HUES6 (cell line): ENCODE measurements around the gene TBC1D22A.

Experiments
- H3K27ac ChIP-seq: 2 replicates; pipeline ENCODE4 v1.7.0; 2013; ENCODE audit warnings: low read depth, mild to moderate bottlenecking, low read length, inconsistent platforms
- H3K27me3 ChIP-seq: 2 replicates; pipeline ENCODE4 v1.6.1; 2013; ENCODE audit warnings: low read length; ENCODE audit not compliant: control insufficient read depth, insufficient read depth
- H3K36me3 ChIP-seq: 2 replicates; pipeline ENCODE4 v1.6.1; 2013; ENCODE audit warnings: low read length; ENCODE audit not compliant: control insufficient read depth, insufficient read depth
- H3K4me1 ChIP-seq: 2 replicates; pipeline ENCODE4 v1.6.1; 2013; ENCODE audit warnings: low read length; ENCODE audit not compliant: control insufficient read depth, insufficient read depth
- H3K4me3 ChIP-seq: 2 replicates; pipeline ENCODE4 v1.5.1; 2013; ENCODE audit warnings: low read depth, low read length
- H3K9ac ChIP-seq: one replicate; pipeline ENCODE4 v1.6.1; 2013; ENCODE audit warnings: mild to moderate bottlenecking, low read length
- H3K9me3 ChIP-seq: 2 replicates; pipeline ENCODE4 v1.6.1; 2013; ENCODE audit warnings: low read depth, low read length; ENCODE audit not compliant: control insufficient read depth, insufficient read depth

Gene TBC1D22A

DNA sequence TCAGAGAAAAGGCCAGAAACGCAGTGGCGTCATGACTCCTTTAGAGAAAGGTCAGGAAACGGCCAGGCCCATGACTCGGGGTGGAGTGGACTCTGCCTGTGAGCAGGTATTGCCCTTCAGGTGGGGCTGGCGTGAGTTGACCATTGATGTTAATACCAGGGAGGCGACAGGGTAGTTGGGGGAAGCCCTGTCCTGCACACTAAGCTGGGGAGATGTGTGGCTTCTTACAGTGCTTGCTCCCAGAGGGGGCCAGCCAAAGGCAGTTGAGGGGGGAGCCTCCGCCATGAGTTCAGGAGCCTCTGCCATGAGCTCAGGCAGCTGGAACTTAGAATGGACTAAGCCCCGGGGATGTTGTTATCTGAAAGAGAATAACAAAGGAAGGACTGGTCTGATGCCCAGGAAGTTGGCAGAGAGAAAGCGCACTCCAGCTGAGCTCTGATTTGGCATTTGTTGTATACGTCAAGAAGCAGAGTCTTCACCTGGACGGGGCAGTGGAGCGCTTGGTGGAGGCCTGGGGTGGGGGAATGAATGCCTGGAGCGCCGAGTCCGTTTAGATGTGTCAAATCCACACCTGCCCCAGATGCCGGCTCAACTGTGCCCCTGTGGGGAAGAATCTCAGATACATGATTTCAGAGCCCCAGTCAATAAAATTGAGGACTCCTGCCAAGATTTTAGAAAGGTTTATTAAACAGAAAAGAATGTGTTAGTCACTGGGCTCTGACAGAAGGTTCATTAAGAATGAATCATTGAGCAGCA lies 222.5 kb downstream of the TBC1D22A start:
- Histone ChIP-seq H3K27ac (no peak overlapping the region), H3K9ac (no peak overlapping the region), H3K36me3 (no peaks in the 10 kb centered on the region), H3K4me3 (no peak overlapping the region), H3K9me3 (no peaks in the 10 kb centered on the region), H3K27me3 (no peaks in the 10 kb centered on the region), H3K4me1 (no peaks in the 10 kb centered on the region)

DNA sequence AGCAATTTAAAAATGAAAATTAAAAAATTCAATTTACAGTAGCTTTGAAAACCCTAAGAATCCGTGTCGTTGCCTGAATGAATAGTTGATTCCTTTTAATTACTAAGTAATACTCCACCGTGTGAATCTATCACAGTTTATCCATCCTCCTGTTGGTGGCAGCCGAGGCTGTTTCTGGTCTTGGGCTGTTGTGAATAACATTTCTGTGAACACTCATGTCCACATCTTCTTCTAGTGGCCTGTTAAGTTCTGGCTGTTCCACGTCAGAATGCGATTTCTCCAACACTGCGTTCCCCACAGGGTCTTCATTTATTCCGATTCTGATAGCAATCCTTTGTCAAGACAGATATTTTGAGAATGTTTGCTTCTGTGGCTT lies 223.0 kb downstream of the TBC1D22A start:
- no peak overlapping the region for H3K27ac ChIP-seq
- no peak overlapping the region for H3K9ac ChIP-seq
- no peaks in the 10 kb centered on the region for H3K27me3 ChIP-seq
- H3K4me1 ChIP-seq, result no peaks in the 10 kb centered on the region
- no peak overlapping the region for H3K4me3 ChIP-seq
- H3K36me3 ChIP-seq, result no peaks in the 10 kb centered on the region
- H3K9me3 ChIP-seq, result no peaks in the 10 kb centered on the region

DNA sequence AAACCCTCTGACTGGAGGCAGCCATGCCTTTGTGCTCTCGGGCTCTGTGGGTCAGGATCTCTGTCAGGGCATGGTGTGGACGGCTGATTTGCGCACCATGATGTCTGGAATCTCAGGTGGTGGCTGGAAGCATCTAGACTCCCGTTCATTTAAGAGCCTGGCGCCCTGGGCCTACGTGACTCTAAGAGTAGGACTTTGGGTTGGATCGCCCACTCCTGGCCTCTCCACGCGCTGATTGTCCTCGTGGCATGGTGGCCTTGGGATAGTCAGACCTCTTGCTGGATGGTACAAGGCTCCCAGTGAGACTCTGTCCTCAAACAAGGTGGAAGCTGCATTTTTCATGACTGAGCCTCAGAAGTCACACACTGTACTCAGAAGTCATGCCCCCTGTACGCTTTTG lies 224.3 kb downstream of the TBC1D22A start:
- no peaks in the 10 kb centered on the region for H3K9me3 ChIP-seq
- H3K27me3 ChIP-seq, result no peaks in the 10 kb centered on the region
- no peaks in the 10 kb centered on the region for H3K36me3 ChIP-seq
- H3K9ac ChIP-seq, result no peak overlapping the region
- no peaks in the 10 kb centered on the region for H3K4me1 ChIP-seq
- no peak overlapping the region for H3K4me3 ChIP-seq
- H3K27ac ChIP-seq, result no peak overlapping the region

DNA sequence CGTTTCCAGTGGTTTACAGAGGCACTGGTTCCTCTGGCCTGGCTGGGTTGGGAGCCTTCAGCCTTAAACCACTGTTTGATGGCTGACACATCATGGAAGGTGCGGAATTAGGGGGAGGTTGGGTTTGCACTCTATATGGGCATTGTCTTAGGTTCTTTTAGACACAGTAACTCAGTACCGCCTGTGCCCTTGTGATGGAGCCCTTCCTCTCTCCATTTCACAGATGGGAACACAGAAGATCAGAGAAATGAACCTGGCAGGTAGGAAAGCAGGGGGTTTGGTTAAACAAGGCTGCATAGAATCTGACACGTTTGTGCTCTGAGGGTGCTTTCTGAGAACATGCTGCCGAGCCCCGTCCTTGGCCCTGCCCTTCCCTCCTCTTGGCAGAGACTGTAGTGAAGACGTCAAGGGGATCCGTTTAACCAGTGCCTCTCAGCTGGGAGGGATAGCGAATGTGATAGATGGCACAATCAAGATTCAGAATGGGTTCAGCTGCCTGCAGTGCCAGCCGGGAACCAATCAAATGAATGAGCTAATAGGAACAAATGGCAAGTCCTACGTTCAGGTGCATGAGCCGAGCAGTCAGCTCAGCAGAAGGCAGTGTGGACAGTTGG lies 228.6 kb downstream of the TBC1D22A start:
- H3K36me3 ChIP-seq, result no peaks in the 10 kb centered on the region
- H3K9me3 ChIP-seq, result no peaks in the 10 kb centered on the region
- no peak overlapping the region for H3K9ac ChIP-seq
- no peak overlapping the region for H3K4me3 ChIP-seq
- peaks cover 12% of the 10 kb centered on the region; the same call in 1 of the 2 replicates for H3K4me1 ChIP-seq
- no peak overlapping the region for H3K27ac ChIP-seq
- H3K27me3 ChIP-seq, result no peaks in the 10 kb centered on the region

DNA sequence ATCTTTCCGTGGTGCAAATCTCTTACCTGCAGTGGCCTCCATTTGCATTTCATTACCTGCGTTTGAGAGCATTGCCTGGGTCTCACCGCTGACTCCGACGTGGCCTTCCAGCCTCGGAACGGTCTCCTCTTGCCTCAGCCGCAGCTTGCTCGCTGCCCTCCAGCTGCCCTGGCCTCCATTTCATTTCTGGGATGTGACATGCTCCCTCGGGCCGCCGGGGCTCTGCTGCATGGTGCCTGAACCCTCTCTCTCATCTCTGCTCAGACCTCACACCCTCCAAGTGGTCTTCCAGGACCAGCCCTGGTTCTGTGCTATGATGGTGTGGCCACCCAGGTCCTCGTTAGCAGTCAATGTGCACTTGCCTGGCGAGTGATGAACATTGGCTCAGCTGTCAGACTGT lies 229.2 kb downstream of the TBC1D22A start:
- no peaks in the 10 kb centered on the region for H3K36me3 ChIP-seq
- no peak overlapping the region for H3K4me3 ChIP-seq
- no peak overlapping the region for H3K27ac ChIP-seq
- peaks cover 12% of the 10 kb centered on the region; the same call in 1 of the 2 replicates for H3K4me1 ChIP-seq
- no peak overlapping the region for H3K9ac ChIP-seq
- no peaks in the 10 kb centered on the region for H3K9me3 ChIP-seq
- no peaks in the 10 kb centered on the region for H3K27me3 ChIP-seq

DNA sequence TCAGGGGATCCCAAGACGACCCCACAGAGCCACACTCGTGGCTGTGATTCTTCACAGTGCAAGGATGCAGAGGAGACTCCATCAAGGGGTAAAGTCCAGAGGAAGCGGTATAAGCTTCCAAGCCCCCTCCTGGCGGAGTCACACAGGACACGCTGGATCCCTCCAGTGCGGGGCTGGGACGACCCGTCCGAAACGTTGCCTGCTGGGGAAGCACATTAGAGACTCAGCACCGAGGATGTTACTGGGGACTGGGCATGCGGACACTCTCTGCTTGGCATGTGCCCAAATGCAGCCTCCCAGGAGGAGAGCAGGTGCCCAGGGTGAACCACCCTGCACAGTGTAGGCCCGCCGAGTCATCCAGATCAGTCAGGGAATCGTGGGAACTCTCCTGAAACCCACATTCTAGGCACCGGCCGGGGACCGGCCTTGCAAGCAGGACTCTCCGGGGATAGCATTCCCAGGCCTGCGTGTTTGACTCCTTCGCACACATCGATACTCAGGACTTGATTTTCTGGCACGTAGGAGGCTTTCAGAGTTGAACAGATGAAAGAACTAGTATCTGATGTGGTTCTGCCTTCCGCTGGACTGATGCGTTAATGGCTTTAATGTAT lies 229.8 kb downstream of the TBC1D22A start:
- no peak overlapping the region for H3K27ac ChIP-seq

DNA sequence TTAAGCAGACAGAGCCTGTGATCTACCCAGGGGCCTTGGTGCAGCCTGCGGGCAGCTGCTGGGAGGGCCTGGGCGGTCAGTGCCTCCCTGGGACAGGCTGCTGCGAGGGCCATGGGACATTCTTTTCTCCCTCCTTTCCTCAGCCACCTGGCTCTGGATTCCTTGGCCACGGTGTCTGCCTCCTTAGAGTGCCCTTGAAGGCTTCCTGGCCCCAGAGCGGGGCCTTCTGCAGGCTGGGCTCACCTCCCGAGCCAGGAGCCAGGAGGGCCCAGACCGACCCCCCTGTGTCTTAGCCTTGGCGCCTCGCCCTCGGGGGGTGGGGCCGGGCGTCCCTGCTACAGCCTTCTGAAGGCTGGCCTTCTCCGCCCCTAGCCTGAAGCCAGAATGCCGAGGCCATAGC lies 231.2 kb downstream of the TBC1D22A start:
- Histone ChIP-seq H3K27ac (no peak overlapping the region), H3K9ac (no peak overlapping the region), H3K27me3 (no peaks in the 10 kb centered on the region), H3K4me1 (peaks cover 12% of the 10 kb centered on the region; the same call in 1 of the 2 replicates), H3K9me3 (no peaks in the 10 kb centered on the region), H3K36me3 (no peaks in the 10 kb centered on the region), H3K4me3 (no peak overlapping the region)

More for the DNA sequence above, 229.8 kb downstream of the TBC1D22A start:
- Histone ChIP-seq H3K27me3 (no peaks in the 10 kb centered on the region), H3K9ac (no peak overlapping the region), H3K9me3 (no peaks in the 10 kb centered on the region), H3K36me3 (no peaks in the 10 kb centered on the region), H3K4me1 (peaks cover 12% of the 10 kb centered on the region; the same call in 1 of the 2 replicates), H3K4me3 (no peak overlapping the region)

DNA sequence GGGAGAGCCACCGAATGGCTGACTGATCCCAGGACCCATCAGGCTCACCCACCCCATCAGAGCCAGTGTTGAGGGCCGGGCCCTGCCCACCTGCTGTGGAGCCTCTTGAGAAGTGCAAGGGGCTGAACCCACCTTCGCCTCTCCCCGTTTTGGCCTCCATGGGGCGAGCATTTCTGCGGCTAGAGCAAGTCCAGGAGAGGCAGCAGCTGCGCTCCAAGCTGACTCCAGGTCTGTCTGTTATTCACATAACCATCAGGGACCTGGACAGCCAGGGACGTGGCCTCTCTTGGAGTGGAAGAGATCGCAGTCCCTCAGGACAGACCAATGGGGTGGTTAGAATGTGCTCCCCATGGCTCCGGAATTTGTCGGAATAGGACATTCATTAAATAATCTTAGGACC lies 231.8 kb downstream of the TBC1D22A start:
- Histone ChIP-seq H3K27ac (no peak overlapping the region), H3K9ac (no peak overlapping the region), H3K4me1 (peaks cover 12% of the 10 kb centered on the region; the same call in 1 of the 2 replicates), H3K9me3 (no peaks in the 10 kb centered on the region), H3K4me3 (no peak overlapping the region), H3K27me3 (no peaks in the 10 kb centered on the region), H3K36me3 (no peaks in the 10 kb centered on the region)

DNA sequence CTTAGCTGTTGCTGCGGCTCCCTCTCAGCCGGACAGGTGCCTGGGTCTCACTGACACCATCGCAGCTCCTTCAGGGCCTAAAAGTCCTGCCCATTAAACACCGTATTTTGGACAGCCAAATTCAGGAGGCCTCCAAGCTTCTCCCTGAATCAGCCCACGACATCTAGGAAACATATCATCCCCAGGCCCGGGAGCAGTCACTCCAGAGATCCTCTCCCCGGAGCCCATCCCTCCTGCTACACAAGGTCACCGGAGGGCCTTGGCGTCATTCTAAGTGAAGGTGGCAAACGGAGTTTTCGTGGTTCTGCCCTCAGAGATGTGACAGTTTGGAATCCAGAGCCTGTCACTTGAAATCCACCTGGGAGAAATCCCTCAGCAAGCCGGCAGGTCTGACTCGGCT lies 232.5 kb downstream of the TBC1D22A start:
- H3K27me3 ChIP-seq, result no peaks in the 10 kb centered on the region
- peaks cover 12% of the 10 kb centered on the region; the same call in 1 of the 2 replicates for H3K4me1 ChIP-seq
- H3K27ac ChIP-seq, result no peak overlapping the region
- no peak overlapping the region for H3K4me3 ChIP-seq
- no peaks in the 10 kb centered on the region for H3K36me3 ChIP-seq
- H3K9me3 ChIP-seq, result no peaks in the 10 kb centered on the region
- no peak overlapping the region for H3K9ac ChIP-seq

DNA sequence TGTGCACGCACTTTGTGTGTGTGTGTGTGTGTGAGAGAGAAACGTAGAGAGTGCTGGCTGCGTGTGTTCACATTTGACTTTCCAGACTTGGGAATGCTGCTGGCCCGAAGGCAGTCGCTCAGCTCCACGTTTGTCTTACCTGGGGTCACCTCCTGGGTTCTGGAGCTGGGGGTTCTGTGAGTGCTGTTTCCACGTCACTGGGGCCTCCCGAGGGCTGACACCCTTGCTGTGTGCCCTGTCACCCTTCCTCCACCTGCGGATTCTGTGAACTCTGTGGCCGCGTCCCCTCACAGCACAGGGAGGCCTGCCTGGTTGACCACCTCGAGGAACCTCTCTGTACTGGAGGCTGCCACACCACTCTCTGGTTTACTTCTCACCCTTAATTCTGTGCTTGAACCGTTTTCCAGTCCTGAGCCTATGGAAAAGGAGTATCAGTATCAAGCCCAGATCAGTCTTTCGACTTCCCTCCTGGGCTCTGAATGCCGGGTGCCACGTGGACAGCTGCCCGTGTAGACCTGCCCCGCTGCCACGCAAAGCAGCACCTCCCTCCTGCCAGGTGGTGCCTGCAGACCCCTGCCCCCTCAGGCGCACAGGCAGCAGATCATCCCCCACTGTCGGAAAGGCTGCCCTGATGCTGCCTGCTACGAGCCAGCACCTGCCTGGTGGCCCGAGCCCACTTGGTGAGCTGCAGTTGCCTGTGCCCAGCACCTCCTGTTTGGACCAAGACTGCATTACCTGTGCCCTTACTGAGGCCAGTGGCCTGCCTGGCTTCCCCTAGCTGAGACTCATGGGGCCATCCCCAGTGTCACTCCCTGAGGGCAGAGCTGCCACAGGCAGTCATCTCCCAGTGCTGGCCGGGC lies 233.3 kb downstream of the TBC1D22A start:
- Histone ChIP-seq H3K27me3 (no peaks in the 10 kb centered on the region), H3K9ac (no peak overlapping the region), H3K4me3 (no peak overlapping the region), H3K36me3 (no peaks in the 10 kb centered on the region), H3K9me3 (no peaks in the 10 kb centered on the region), H3K27ac (no peak overlapping the region), H3K4me1 (peaks cover 12% of the 10 kb centered on the region; the same call in 1 of the 2 replicates)
